ENCODE data around the gene ZNF398.

DNA sequence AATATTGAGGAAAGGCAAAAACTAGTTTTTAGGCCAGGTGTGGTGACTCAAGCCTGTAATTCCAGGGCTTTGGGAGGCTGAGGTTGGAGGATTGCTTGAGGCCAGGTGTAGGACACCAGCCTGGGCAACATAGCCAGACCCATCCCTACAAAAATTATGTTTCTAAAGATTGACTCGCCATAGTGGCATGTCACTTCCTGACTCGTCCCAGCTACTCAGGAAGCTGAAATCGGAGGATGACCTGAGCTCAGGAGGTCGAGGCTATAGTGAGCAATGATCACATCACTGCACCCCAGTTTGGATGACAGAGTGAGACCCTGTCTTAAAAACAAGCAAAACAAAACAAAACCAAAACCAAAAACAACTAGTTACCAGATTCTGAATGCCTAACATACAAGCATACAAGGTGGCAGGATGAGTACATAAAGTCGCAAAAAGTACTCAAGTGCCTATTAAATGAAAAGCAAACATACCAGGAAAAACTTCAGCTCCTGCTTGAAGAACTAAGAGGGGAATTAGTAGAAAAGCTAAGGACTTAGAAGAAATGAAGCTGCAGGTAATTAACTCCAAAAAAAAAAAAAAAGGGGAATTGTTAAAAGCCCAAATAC, 14.1 kb downstream of the ZNF398 start:
- TF ChIP-seq, protein P1, sequence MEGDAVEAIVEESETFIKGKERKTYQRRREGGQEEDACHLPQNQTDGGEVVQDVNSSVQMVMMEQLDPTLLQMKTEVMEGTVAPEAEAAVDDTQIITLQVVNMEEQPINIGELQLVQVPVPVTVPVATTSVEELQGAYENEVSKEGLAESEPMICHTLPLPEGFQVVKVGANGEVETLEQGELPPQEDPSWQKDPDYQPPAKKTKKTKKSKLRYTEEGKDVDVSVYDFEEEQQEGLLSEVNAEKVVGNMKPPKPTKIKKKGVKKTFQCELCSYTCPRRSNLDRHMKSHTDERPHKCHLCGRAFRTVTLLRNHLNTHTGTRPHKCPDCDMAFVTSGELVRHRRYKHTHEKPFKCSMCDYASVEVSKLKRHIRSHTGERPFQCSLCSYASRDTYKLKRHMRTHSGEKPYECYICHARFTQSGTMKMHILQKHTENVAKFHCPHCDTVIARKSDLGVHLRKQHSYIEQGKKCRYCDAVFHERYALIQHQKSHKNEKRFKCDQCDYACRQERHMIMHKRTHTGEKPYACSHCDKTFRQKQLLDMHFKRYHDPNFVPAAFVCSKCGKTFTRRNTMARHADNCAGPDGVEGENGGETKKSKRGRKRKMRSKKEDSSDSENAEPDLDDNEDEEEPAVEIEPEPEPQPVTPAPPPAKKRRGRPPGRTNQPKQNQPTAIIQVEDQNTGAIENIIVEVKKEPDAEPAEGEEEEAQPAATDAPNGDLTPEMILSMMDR (IDR thresholded peaks at IDR 0.05) = no peak
- no peak for TF ChIP-seq POLR2A (IDR thresholded peaks at IDR 0.05)
